H1 (cell line): ENCODE results near the gene SPEM3. TPM values are rescaled to one million over a fixed set of nuclear protein-coding genes. Genes with fewer than 3 reads are reported as not detected.

Experiments
- CTCF ChIA-PET: fragments of 300-600 bp; sonication (Branson Sonifier 250); formaldehyde crosslinking; loops from one replicate; lab custom pipeline; 2021; ENCODE audit not compliant: partially characterized antibody; lab: Charles Lee
- POLR2A ChIA-PET: fragments of 300-600 bp; sonication (Branson Sonifier 250); formaldehyde crosslinking; loops from one replicate; lab custom pipeline; 2021; ENCODE audit warnings: inconsistent platforms; ENCODE audit not compliant: partially characterized antibody; lab: Charles Lee
- DNase-seq, 2 experiments: peaks; one replicate each; pipeline versions ENCODE4 v3.0.0 to v3.0.0-alpha.2; 2010 to 2022; ENCODE audit warnings: low spot score in 2 of 2, low read depth in 1 of 2, mixed read lengths in 1 of 2
- FAIRE-seq: peaks from 2 replicates; lab custom pipeline; 2011; peaks lifted over from hg19 to GRCh38; lab: Jason Lieb, UNC
- H2AFZ ChIP-seq: 2 replicates; pipeline ENCODE4 v1.8.1; 2012; ENCODE audit warnings: low read length, inconsistent platforms
- H2AK5ac ChIP-seq: 2 replicates; pipeline ENCODE4 v1.6.1; 2013; ENCODE audit warnings: low read depth, low read length
- H2BK120ac ChIP-seq: replicated peaks from 2 replicates; pipeline ENCODE3; 2013; ENCODE audit warnings: low read depth, low read length, inconsistent platforms
- H2BK12ac ChIP-seq: 2 replicates; pipeline ENCODE4 v1.6.1; 2013; ENCODE audit warnings: low read depth, low read length
- H2BK15ac ChIP-seq: 2 replicates; pipeline ENCODE4 v1.6.1; 2013; ENCODE audit warnings: low read length
- H2BK20ac ChIP-seq: 2 replicates; pipeline ENCODE4 v1.6.1; 2013; ENCODE audit warnings: low read length
- H2BK5ac ChIP-seq: 2 replicates; pipeline ENCODE4 v1.6.1; 2013; ENCODE audit warnings: low read depth, low read length
- H3K14ac ChIP-seq: 2 replicates; pipeline ENCODE4 v1.6.1; 2013; ENCODE audit warnings: inconsistent platforms; ENCODE audit not compliant: insufficient read length
- H3K18ac ChIP-seq: 2 replicates; pipeline ENCODE4 v1.6.1; 2013; ENCODE audit warnings: low read length; ENCODE audit errors: extremely low read depth
- H3K23ac ChIP-seq: 2 replicates; pipeline ENCODE4 v1.6.1; 2013; ENCODE audit warnings: inconsistent platforms; ENCODE audit not compliant: insufficient read length
- H3K23me2 ChIP-seq: 2 replicates; pipeline ENCODE4 v1.6.1; 2013; ENCODE audit warnings: low read depth, low read length
- H3K27ac ChIP-seq: 2 replicates; pipeline ENCODE4 v1.6.1; 2011; ENCODE audit warnings: low read depth, low read length, inconsistent platforms
- H3K27me3 ChIP-seq, 4 experiments: replicated peaks in 1 of 4; 1 replicate in 1 of 4; 2 replicates in 3 of 4; pipeline versions ENCODE4 v1.6.1 to v1.8.1; 2011 to 2013; ENCODE audit warnings: low read length in 3 of 4, mild to moderate bottlenecking in 3 of 4, inconsistent platforms in 2 of 4, mixed read lengths in 2 of 4, moderate library complexity in 1 of 4; ENCODE audit not compliant: control insufficient read depth in 3 of 4, insufficient read depth in 3 of 4; ENCODE audit errors: extremely low read depth in 1 of 4
- H3K36me3 ChIP-seq, 4 experiments: 2 replicates each; pipeline versions ENCODE4 v1.6.1 to v1.8.1; 2011 to 2013; ENCODE audit warnings: mild to moderate bottlenecking in 4 of 4, low read length in 3 of 4, moderate library complexity in 2 of 4, control low read depth in 1 of 4, inconsistent platforms in 1 of 4; ENCODE audit not compliant: insufficient read depth in 4 of 4, control insufficient read depth in 2 of 4
- H3K4ac ChIP-seq: replicated peaks from 2 replicates; pipeline ENCODE3; 2013; ENCODE audit warnings: low read length, low read depth, mixed read lengths, inconsistent platforms; ENCODE audit not compliant: insufficient read length
- H3K4me1 ChIP-seq, 4 experiments: replicated peaks in 1 of 4; 1 replicate in 1 of 4; 2 replicates in 3 of 4; pipeline versions ENCODE4 v1.6.1 to v1.8.1; 2011 to 2013; ENCODE audit warnings: low read length in 3 of 4, inconsistent platforms in 2 of 4, mixed read lengths in 1 of 4; ENCODE audit not compliant: insufficient read depth in 4 of 4, control insufficient read depth in 3 of 4
- H3K4me2 ChIP-seq, 2 experiments: 2 replicates each; pipeline versions ENCODE4 v1.6.1 to v1.8.1; 2011 to 2013; ENCODE audit warnings: low read depth in 2 of 2, low read length in 2 of 2, control low read depth in 1 of 2, inconsistent platforms in 1 of 2, mild to moderate bottlenecking in 1 of 2; ENCODE audit not compliant: insufficient read depth in 1 of 2
- H3K4me3 ChIP-seq, 4 experiments: fragments of 200-600, 300-600 bp in 1 of 4; sonication (generic), shearing (Covaris generic), sonication (Bioruptor Twin) in 1 of 4; 2 replicates each; pipeline versions ENCODE4 v1.5.1 to v1.8.1; 2011 to 2016; ENCODE audit warnings: low read length in 4 of 4, low read depth in 3 of 4, control low read depth in 2 of 4, inconsistent platforms in 2 of 4, mild to moderate bottlenecking in 2 of 4, mixed read lengths in 1 of 4, moderate library complexity in 1 of 4; ENCODE audit not compliant: insufficient read depth in 2 of 4; ENCODE audit errors: extremely low read depth in 1 of 4
- H3K56ac ChIP-seq: replicated peaks from 2 replicates; pipeline ENCODE3; 2013; ENCODE audit warnings: low read depth, mild to moderate bottlenecking, mixed read lengths, low read length, inconsistent platforms; ENCODE audit not compliant: insufficient read length
- H3K79me1 ChIP-seq: 2 replicates; pipeline ENCODE4 v1.6.1; 2013; ENCODE audit warnings: low read depth, low read length, control low read depth
- H3K79me2 ChIP-seq, 2 experiments: 2 replicates each; pipeline versions ENCODE4 v1.6.1 to v1.8.1; 2012 to 2013; ENCODE audit warnings: low read length in 2 of 2, mild to moderate bottlenecking in 2 of 2, inconsistent platforms in 1 of 2; ENCODE audit not compliant: insufficient read depth in 2 of 2, control insufficient read depth in 1 of 2
- H3K9ac ChIP-seq, 4 experiments: replicated peaks in 1 of 4; 1 replicate in 1 of 4; 2 replicates in 3 of 4; pipeline versions ENCODE4 v1.6.1 to v1.8.1; 2011 to 2013; ENCODE audit warnings: low read depth in 3 of 4, low read length in 3 of 4, control low read depth in 2 of 4, mild to moderate bottlenecking in 2 of 4, moderate library complexity in 2 of 4, inconsistent platforms in 1 of 4; ENCODE audit errors: extremely low read depth in 1 of 4
- H3K9me3 ChIP-seq, 2 experiments: 2 replicates each; pipeline versions ENCODE4 v1.6.1 to v1.8.1; 2012 to 2013; ENCODE audit warnings: mild to moderate bottlenecking in 2 of 2, moderate library complexity in 2 of 2, control low read depth in 1 of 2, inconsistent platforms in 1 of 2, low read depth in 1 of 2, low read length in 1 of 2, mixed read lengths in 1 of 2; ENCODE audit not compliant: insufficient read depth in 2 of 2
- H4K20me1 ChIP-seq, 2 experiments: replicated peaks in 1 of 2; 2 replicates each; pipeline versions ENCODE3 to v1.8.1; 2011 to 2013; ENCODE audit warnings: inconsistent platforms in 2 of 2, low read length in 2 of 2, mild to moderate bottlenecking in 1 of 2; ENCODE audit not compliant: insufficient read depth in 2 of 2, control insufficient read depth in 1 of 2
- H4K5ac ChIP-seq: 2 replicates; pipeline ENCODE4 v1.6.1; 2013; ENCODE audit warnings: low read length, low read depth, mixed read lengths, inconsistent platforms; ENCODE audit not compliant: insufficient read length
- H4K8ac ChIP-seq: 2 replicates; pipeline ENCODE4 v1.8.0; 2013; ENCODE audit warnings: mild to moderate bottlenecking, moderate library complexity, low read length, inconsistent platforms; ENCODE audit not compliant: insufficient read depth; ENCODE audit errors: extremely low read depth
- H4K91ac ChIP-seq: replicated peaks from 2 replicates; pipeline ENCODE3; 2013; ENCODE audit warnings: low read length, mixed read lengths, inconsistent platforms; ENCODE audit not compliant: insufficient read length
- CHD1 ChIP-seq: IDR thresholded peaks from 2 replicates; pipeline ENCODE4 v1.6.1; 2012; ENCODE audit warnings: low read depth, low read length, improper control_type of control experiment
- EGR1 ChIP-seq: IDR thresholded peaks from 2 replicates; pipeline ENCODE4 v1.6.1; 2011; ENCODE audit warnings: low read depth, low read length, borderline replicate concordance
- GABPA ChIP-seq: IDR thresholded peaks from 2 replicates; pipeline ENCODE4 v1.6.1; 2011; ENCODE audit warnings: mild to moderate bottlenecking, low read length, moderate library complexity, borderline replicate concordance; ENCODE audit not compliant: insufficient read depth
- JUN ChIP-seq: IDR thresholded peaks from 2 replicates; pipeline ENCODE4 v1.6.1; 2011; ENCODE audit warnings: low read depth, mild to moderate bottlenecking, improper control_type of control experiment, low read length
- NRF1 ChIP-seq: IDR thresholded peaks from 2 replicates; pipeline ENCODE4 v1.6.1; 2011; ENCODE audit warnings: mild to moderate bottlenecking, low read depth, low read length, improper control_type of control experiment
- RAD21 ChIP-seq, 2 experiments: IDR thresholded peaks in 1 of 2; conservative IDR thresholded peaks in 1 of 2; 2 replicates each; pipeline ENCODE4 v1.6.1; 2011; ENCODE audit warnings: low read depth in 2 of 2, low read length in 2 of 2, improper control_type of control experiment in 1 of 2, inconsistent platforms in 1 of 2, mild to moderate bottlenecking in 1 of 2, moderate library complexity in 1 of 2
- RNF2 ChIP-seq: fragments of 200-900, 300-1000 bp; sonication (generic); IDR thresholded peaks from 2 replicates; pipeline ENCODE4 v1.7.1; 2016; ENCODE audit warnings: borderline replicate concordance, low read depth, mild to moderate bottlenecking, antibody characterized with exemption, low read length; ENCODE audit not compliant: poor library complexity, severe bottlenecking; ENCODE audit errors: missing control alignments
- SRF ChIP-seq: IDR thresholded peaks from 2 replicates; pipeline ENCODE4 v1.6.1; 2011; ENCODE audit warnings: mild to moderate bottlenecking, low read depth, low read length, moderate library complexity
- TAF1 ChIP-seq: IDR thresholded peaks from 2 replicates; pipeline ENCODE4 v1.6.1; 2011; ENCODE audit warnings: mild to moderate bottlenecking, low read depth, low read length
- TAF7 ChIP-seq: optimal IDR thresholded peaks from 2 replicates; pipeline ENCODE3; 2011; ENCODE audit warnings: low read depth, mild to moderate bottlenecking, inconsistent platforms, low read length, moderate library complexity, borderline replicate concordance
- TBP ChIP-seq: IDR thresholded peaks from 2 replicates; pipeline ENCODE4 v1.6.1; 2011; ENCODE audit warnings: low read depth, low read length, improper control_type of control experiment
- YY1 ChIP-seq: IDR thresholded peaks from 2 replicates; pipeline ENCODE4 v1.6.1; 2011; ENCODE audit warnings: low read depth, mild to moderate bottlenecking, low read length
- WGBS, 2 experiments: shearing (Covaris generic) in 1 of 2; methylation state at CpG; one replicate each; pipeline versions ENCODE4 v1.1.6 to v1.1.7; 2013 to 2015; ENCODE audit warnings: low lambda C conversion rate in 2 of 2, mixed read lengths in 2 of 2, inconsistent platforms in 1 of 2, low coverage in 1 of 2, missing lambda C conversion rate in 1 of 2; ENCODE audit not compliant: insufficient replicate concordance in 2 of 2, insufficient coverage in 1 of 2, insufficient read length in 1 of 2; ENCODE audit errors: extremely low coverage in 1 of 2, missing lambda C conversion rate in 1 of 2; 5-methylcytosine and 5-hydroxymethylcytosine counted together
- polyA plus RNA-seq, 7 experiments: library from polyadenylated mRNA; depleted of rRNA in 3 of 7; stranded (reverse) in 5 of 7; unstranded in 2 of 7; fragments of >200 nt in 5 of 7; fragments of 200-250 nt in 2 of 7; gene quantifications; 1 replicate in 5 of 7; 2 replicates in 1 of 7; 4 replicates in 1 of 7; pipeline versions ENCODE4 v1.2.1 to v1.2.3, GENCODE V29; 2011 to 2013; ENCODE audit warnings: missing spikeins in 2 of 7, mixed read lengths in 2 of 7
- total RNA-seq: library from RNA; stranded (reverse); fragmentation: NEBNext Ultra II Directional; extraction: Animal tissue kit (Norgen Biotek cat#: 25700); gene quantifications from 2 replicates; pipeline ENCODE4 v1.2.1, GENCODE V29; 2021

Gene SPEM3
- total and polyA plus RNA-seq, 2 of the 8 experiments (the other 6 are each of a cell fraction or from before 2014, with no cell fraction given) = 0.02 TPM; not detected in 1

DNA sequence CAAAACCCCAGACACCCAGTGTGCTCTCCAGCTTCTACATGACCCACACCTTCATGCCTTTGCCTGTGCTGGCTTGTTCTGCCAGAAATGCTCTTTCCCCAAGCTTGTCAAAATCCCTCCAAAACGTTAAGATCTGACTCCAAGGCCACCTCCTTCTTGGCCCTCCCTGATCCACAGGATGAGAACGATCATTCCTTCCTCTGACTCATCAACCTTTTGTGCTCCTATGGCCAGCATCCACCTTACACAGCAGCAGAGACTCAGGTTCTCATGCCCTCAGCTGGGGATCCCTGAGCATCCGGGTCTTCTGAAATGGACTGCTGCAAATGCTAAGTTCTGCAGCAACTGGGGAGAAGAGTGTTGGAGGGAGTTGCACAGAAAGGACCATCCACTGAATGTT is 47.8 kb downstream of the SPEM3 start:
- Histone ChIP-seq H3K36me3 (no peaks in the 10 kb centered on the region), H2BK20ac (no peak overlapping the region), H3K4me1 (peaks cover 2 to 18% (median 16%) of the 10 kb centered on the region in 4 experiments), H4K91ac (no peak overlapping the region), H4K5ac (no peak overlapping the region), H3K4me2 (no peak overlapping the region; a peak in 1 of 4 replicates), H2BK120ac (no peak overlapping the region), H2BK5ac (no peak overlapping the region), H2AFZ (no peak overlapping the region), H2BK15ac (0 out of 2 replicates have a peak overlapping the region, but pooled peaks have one; percentile 33), H2BK12ac (no peak overlapping the region), H3K18ac (no peak overlapping the region), H3K14ac (no peak overlapping the region), H3K23me2 (peaks cover 11% of the 10 kb centered on the region), H3K23ac (no peak overlapping the region), H3K79me1 (peaks cover 12% of the 10 kb centered on the region), H3K9ac (peak overlapping the region in 1 of 4 experiments; percentile 21; a peak in 1 of 7 replicates), H3K56ac (no peak overlapping the region), H3K4me3 (no peak overlapping the region), H4K8ac (no peak overlapping the region), H3K27ac (no peak overlapping the region), H2AK5ac (0 out of 2 replicates have a peak overlapping the region, but pooled peaks have one; percentile 1), H3K79me2 (peaks cover 0 to 31% of the 10 kb centered on the region in 2 experiments; a peak in 2 of 4 replicates), H4K20me1 (peaks cover 0 to 5% of the 10 kb centered on the region in 2 experiments), H3K9me3 (no peaks in the 10 kb centered on the region), H3K27me3 (no peaks in the 10 kb centered on the region; a peak in 1 of 7 replicates), H3K4ac (no peak overlapping the region)
- WGBS, 2 experiments = 75% methylated on average over 3 of the region's 3 CpGs; no CpG with 5 or more reads in 1 of the 2 experiments
- no peak for FAIRE-seq
- ChIA-PET POLR2A (interaction anchor here (0.9 to 14.3 kb wide), 10 partner anchors 10 to 117 kb away, joined by 3 to 339 read pairs (median 4); partner anchors contain the start of genes CHRNB1, FGF11, NLGN2 and PLSCR3), CTCF (interaction anchor here (0.8 to 3.3 kb wide), 11 partner anchors 8 to 125 kb away, joined by 3 to 17 read pairs (median 4); partner anchors contain the start of gene TMEM102)
- DNase-seq = no peak
- no peak for TF ChIP-seq RAD21 (IDR thresholded peaks at IDR 0.05 in 1 of 2, conservative IDR thresholded peaks at IDR 0.05 in 1 of 2; ENCODE audit: low read depth in 2 of 2, low read length in 2 of 2)
- no peak for TF ChIP-seq NRF1
- TF ChIP-seq RNF2 = no peak
- TF ChIP-seq JUN = no peak
- TF ChIP-seq GABPA = no peak
- no peak for TF ChIP-seq SRF
- TF ChIP-seq TAF1 = no peak
- no peak for TF ChIP-seq EGR1
- no peak for TF ChIP-seq TAF7
- TF ChIP-seq TBP = no peak
- TF ChIP-seq YY1 = no peak
- no peak for TF ChIP-seq CHD1
